Measurements from ENCODE around the gene MLEC.
"Not testable (repeated sequence)": the region's sequence is repeated elsewhere in the genome, so short reads cannot be mapped to it uniquely, and the experiment has no call there.

MLEC gene

GRCh38 chr12:120666571-120667390 lies 20.2 kb upstream of the MLEC start:
- TF ChIP-seq GABPA (IDR thresholded peaks at IDR 0.05; ENCODE audit: low read depth) (no peak), SPI1 (IDR thresholded peaks at IDR 0.05; ENCODE audit: borderline replicate concordance, low read depth) (no peak), POLR2AphosphoS5 (IDR thresholded peaks at IDR 0.05; ENCODE audit: low read depth) (no peak), CTCF (IDR thresholded peaks at IDR 0.05; ENCODE audit: insufficient read depth, low read length) (no peak), REST (IDR thresholded peaks at IDR 0.05; ENCODE audit: insufficient replicate concordance, low read depth) (no peak)
- Histone ChIP-seq H3K4me3 (replicated peaks; ENCODE audit: insufficient read depth, low read length) (no peak overlapping the region), H3K27me3 (ENCODE audit: insufficient read depth, poor library complexity, severe bottlenecking) (no peaks in the 10 kb centered on the region), H3K27ac (replicated peaks) (no peak overlapping the region)
- no peak for DNase-seq (ENCODE audit: low read depth in 1 of 2, low spot score in 1 of 2)

DNA sequence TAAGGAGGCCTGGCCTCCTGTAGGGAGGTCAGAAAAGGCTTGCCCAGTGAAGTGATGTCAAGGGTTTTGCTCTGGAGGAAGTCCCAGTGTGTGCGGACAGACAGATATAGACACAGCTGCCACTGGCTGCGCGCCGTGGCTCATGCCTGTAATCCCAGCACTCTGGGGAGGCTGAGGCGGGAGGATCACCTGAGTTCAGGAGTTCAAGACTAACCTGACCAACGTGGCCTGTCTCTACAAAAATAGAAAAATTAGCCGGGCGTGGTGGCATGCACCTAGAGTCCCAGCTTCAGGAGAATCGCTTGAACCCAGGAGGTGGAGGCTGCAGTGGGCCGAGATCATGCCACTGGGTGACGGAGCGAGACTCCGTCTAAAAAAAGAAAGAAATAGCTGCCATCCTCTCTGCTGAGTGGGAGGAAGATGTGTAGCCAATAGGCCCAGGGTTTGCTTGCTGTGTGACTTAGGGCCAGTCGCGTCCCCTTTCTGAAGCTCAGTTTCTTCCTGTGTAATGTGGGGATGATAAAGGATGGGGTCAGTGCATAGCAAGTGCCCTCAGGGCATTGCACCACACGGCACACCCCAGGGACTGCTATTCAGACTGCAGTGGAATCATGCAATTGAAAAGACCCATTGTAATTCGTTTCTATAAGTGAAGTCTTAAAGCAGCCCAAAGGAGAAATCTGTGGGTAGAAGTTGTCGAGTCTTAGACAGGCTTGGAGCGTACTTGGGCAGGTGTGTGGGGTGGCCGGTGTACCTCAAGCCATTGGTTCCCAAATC lies 18.7 kb upstream of the MLEC start:
- Histone ChIP-seq H3K4me3 (replicated peaks; ENCODE audit: insufficient read depth, low read length) (no peak overlapping the region), H3K27ac (replicated peaks) (no peak overlapping the region), H3K27me3 (ENCODE audit: insufficient read depth, poor library complexity, severe bottlenecking) (no peaks in the 10 kb centered on the region)
- no peak for DNase-seq (ENCODE audit: low read depth in 1 of 2, low spot score in 1 of 2)
- no peak for TF ChIP-seq REST (IDR thresholded peaks at IDR 0.05; ENCODE audit: insufficient replicate concordance, low read depth)
- TF ChIP-seq GABPA (IDR thresholded peaks at IDR 0.05; ENCODE audit: low read depth): no peak
- no peak for TF ChIP-seq SPI1 (IDR thresholded peaks at IDR 0.05; ENCODE audit: borderline replicate concordance, low read depth)
- TF ChIP-seq CTCF (IDR thresholded peaks at IDR 0.05; ENCODE audit: insufficient read depth, low read length): no peak
- TF ChIP-seq POLR2AphosphoS5 (IDR thresholded peaks at IDR 0.05; ENCODE audit: low read depth): no peak

DNA sequence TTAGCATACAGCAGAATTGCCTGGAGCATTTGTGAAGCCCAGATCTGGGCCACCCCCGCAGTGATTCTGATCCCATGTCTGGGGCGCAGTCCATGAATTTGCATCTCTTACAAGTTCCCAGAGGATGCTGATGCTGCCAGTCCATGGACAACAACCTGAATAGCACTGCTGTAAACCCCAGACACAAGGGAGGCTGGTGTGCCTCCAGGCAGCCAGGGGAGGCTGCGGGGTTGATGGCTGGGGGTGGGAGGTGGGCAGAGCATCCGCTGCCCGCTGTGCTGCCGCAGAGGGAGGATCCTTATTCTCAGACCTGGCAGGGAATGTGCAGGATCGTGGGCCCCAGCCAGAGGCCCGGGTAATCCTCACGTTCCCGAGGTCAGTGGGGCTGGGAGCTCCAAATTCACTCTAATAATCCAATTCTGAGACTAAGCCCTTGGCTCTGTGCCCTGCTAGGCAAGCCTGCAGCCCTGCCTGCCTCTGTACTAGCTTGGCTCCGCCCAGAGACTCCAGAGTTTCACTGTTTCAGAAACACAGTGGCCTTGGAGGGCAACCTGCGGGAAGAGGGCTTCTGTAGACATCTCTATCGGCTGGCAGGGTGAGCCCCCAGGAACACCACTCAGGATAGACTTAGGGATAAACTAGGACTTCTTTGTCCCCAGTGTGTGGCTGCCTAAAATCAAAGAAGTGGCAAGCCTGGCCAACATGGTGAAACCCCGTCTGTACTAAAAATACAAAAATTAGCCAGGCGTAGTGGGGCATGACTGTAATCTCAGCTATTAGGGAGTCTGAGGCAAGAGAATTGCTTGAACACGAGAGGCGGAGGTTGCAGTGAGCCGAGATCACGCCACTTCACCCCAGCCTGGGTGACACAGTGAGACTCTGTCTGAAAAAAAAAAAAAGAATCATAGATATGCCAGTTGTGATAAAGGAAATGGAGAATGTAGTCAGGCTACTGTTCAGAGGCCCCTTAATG lies 17.8 kb upstream of the MLEC start:
- DNase-seq (ENCODE audit: low read depth in 1 of 2, low spot score in 1 of 2): no peak
- no peak for TF ChIP-seq GABPA (IDR thresholded peaks at IDR 0.05; ENCODE audit: low read depth)
- TF ChIP-seq CTCF (IDR thresholded peaks at IDR 0.05; ENCODE audit: insufficient read depth, low read length): no peak
- TF ChIP-seq REST (IDR thresholded peaks at IDR 0.05; ENCODE audit: insufficient replicate concordance, low read depth): no peak
- TF ChIP-seq POLR2AphosphoS5 (IDR thresholded peaks at IDR 0.05; ENCODE audit: low read depth): no peak
- no peak for TF ChIP-seq SPI1 (IDR thresholded peaks at IDR 0.05; ENCODE audit: borderline replicate concordance, low read depth)
- H3K27me3 ChIP-seq (ENCODE audit: insufficient read depth, poor library complexity, severe bottlenecking): no peaks in the 10 kb centered on the region
- H3K27ac ChIP-seq (replicated peaks): no peak overlapping the region
- H3K4me3 ChIP-seq (replicated peaks; ENCODE audit: insufficient read depth, low read length): no peak overlapping the region

DNA sequence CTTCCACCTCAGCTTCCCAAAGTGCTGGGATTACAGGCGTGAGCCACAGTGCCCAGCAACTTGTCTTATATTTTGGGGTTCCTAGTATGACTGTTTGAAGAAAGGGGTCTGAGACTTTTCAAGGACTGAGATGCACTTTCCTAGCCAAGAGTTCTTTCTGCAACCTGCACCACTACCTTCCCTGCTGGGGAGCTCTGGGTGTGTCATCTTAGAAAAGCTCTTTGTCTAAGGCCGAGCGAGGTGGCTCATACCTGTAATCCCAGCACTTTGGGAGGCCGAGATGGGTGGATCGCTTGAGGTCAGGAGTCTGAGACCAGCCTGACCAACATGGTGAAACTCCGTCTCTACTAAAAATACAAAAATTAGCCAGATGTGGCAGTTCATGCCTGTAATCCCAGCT lies 16.7 kb upstream of the MLEC start:
- DNase-seq (ENCODE audit: low read depth in 1 of 2, low spot score in 1 of 2); H3K27me3 ChIP-seq (ENCODE audit: insufficient read depth, poor library complexity, severe bottlenecking); H3K4me3 ChIP-seq (replicated peaks; ENCODE audit: insufficient read depth, low read length); H3K27ac ChIP-seq (replicated peaks): not testable (repeated sequence)
